Tongue (tissue), 3 donors: ENCODE results near the gene PYDC1. TPM values are rescaled to one million over a fixed set of nuclear protein-coding genes. Genes with fewer than 3 reads are reported as not detected.
"Not testable (repeated sequence)": the region's sequence is repeated elsewhere in the genome, so short reads cannot be mapped to it uniquely, and the experiment has no call there.

Source experiments
- DNase-seq: peaks from one replicate; pipeline ENCODE4 v3.0.0-alpha.2; 2015
- small RNA-seq: library from RNA; depleted of rRNA; stranded (forward); fragments of <200 nt; gene quantifications from one replicate; pipeline ENCODE3, GENCODE V24; 2014; ENCODE audit warnings: low replicate concordance
- total RNA-seq: library from RNA; depleted of rRNA; stranded (reverse); fragments of >200 nt; gene quantifications from one replicate; pipeline ENCODE4 v1.2.3, GENCODE V29; 2014

The PYDC1 gene
- total RNA-seq, 1 donor from 2014 or later: not detected

DNA sequence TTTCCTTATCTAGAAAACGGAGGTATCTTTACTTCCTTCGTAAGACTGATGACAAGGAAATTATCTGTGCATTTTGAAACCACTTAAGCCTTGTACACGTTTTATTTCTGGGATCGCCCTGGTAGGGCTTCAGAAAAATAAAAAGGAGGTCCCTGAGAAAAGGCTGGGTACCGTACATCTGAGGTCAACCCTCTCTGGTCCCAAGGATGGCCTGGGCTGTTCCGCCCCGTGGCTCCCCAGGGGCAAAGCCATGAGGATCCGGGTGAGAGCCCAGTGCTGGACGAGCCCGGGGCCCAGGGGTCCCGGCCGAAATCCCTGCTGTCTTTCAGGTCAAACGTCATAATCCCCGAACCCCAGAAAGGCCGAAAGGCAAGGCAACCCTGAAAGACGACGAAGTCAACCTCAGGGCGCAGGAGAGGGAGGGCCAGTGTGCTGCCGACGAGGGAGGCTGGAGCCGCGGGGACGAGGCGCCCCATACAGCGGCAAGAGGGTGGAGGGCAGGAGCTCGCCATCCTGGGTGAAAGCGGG, 37.7 kb downstream of the PYDC1 start:
- peak; percentile 26 for DNase-seq

DNA sequence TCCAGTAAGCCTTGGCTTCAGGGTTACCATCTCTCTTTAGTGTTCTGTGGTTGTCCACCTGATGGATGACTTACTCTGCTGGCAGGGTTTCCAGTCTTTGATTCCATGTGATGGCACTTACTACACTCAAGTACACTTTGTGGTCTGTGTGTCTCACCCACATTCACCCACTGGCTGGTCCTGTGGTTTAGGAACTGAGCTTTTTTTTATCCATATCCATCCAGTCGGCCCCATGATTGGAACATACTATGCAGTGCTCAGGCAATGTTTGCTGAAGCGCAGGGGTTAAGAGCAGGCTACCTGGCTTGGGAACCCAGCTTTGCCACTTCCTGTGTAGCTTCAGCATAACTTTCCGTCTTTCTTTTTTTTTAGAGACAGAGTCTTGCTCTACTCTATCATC, 39.8 kb downstream of the PYDC1 start:
- no peak for DNase-seq

DNA sequence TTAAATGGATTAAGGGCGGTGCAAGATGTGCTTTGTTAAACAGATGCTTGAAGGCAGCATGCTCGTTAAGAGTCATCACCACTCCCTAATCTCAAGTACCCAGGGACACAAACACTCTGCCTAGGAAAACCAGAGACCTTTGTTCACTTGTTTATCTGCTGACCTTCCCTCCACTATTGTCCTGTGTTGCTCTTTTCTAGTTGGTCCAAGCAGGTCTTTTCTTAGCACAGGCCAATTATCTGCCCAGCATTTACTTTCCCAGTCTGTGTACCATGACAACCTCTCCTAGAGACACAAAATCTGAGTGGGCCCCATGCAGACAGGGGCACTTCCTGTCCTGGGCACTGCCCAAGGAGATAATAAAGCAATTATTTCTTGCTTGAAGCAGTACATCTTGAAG, 46.9 kb downstream of the PYDC1 start:
- not testable (repeated sequence) for DNase-seq

DNA sequence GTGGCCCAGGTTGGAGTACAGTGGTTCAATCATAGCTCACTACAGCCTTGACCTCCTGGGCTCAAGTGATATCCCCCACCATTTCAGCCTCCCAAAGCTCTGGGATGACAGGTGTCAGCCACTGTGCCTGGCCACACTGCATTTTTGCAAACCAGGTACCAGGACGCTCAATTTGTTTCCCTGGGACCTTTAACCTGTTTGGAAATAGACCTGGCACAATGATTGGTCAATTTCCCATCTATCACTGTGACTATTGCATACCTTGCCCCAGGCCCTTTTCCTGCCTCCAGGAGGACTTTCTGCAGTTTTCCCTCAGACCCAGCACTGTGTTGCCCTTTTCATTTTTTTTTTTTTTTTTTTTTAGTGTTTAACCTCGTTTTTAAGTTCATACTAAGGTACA, 48.1 kb downstream of the PYDC1 start:
- DNase-seq: no peak

DNA sequence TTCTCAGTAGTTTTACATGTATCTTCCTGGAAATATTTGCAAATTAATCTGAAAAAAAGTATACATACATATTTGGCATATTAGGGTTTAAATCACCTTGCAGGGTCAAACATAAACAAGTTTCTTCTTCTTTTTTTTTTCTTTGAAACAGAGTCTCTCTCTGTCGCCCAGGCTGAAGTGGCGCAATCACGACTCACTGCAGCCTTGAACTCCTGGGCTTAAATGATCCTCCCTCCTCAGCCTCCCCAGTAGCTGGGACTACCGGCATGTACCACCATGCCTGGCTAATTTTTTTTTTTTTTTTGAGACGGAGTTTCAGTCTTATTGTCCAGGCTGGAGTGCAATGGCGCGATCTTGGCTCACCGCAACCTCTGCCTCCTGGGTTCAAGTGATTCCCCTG, 49.6 kb downstream of the PYDC1 start:
- DNase-seq: no peak

Small RNA genes within 50 kb of the gene (small RNA-seq; reads per million reads assigned to genes)
- gene NDUFA3P6: not detected

Other genes with a start within 250 kb of the PYDC1 start
- 15.9 TPM for gene HSD3B7, start 231.9 kb downstream of the PYDC1 start, total RNA-seq
- gene STX1B, start 206.5 kb downstream of the PYDC1 start, total RNA-seq: 0.92 TPM
- 26.8 TPM for gene STX4, start 183.6 kb downstream of the PYDC1 start, total RNA-seq
- gene ZNF668, start 142.9 kb downstream of the PYDC1 start, total RNA-seq: 5.0 TPM
- 14.7 TPM for gene ZNF646, start 142.7 kb downstream of the PYDC1 start, total RNA-seq
- gene PRSS53, start 128.2 kb downstream of the PYDC1 start, total RNA-seq: 2.9 TPM
- 64.2 TPM for gene VKORC1, start 122.3 kb downstream of the PYDC1 start, total RNA-seq
- 13.0 TPM for gene BCKDK, start 108.7 kb downstream of the PYDC1 start, total RNA-seq
- gene KAT8, start 99.5 kb downstream of the PYDC1 start, total RNA-seq: 55.5 TPM
- 17.6 TPM for gene PRSS8, start 81.4 kb downstream of the PYDC1 start, total RNA-seq
- not detected for gene PRSS36, start 67.1 kb downstream of the PYDC1 start, total RNA-seq
- 82.2 TPM for gene FUS, start 37.0 kb downstream of the PYDC1 start, total RNA-seq
- gene PYCARD, start 14.4 kb downstream of the PYDC1 start, total RNA-seq: 15.2 TPM
- gene TRIM72, start 3.0 kb downstream of the PYDC1 start, total RNA-seq: 117 TPM
- 4.1 TPM for gene ITGAM, start 42.8 kb upstream of the PYDC1 start, total RNA-seq
- gene ITGAX, start 138.0 kb upstream of the PYDC1 start, total RNA-seq: 2.7 TPM
- not detected for gene ITGAD, start 176.2 kb upstream of the PYDC1 start, total RNA-seq
- 63.5 TPM for gene COX6A2, start 211.2 kb upstream of the PYDC1 start, total RNA-seq
- 3.2 TPM for gene ZNF843, start 225.7 kb upstream of the PYDC1 start, total RNA-seq
- gene ARMC5, start 242.4 kb upstream of the PYDC1 start, total RNA-seq: 7.2 TPM